Right atrium auricular region (tissue), 2 donors: ENCODE data around the gene GZMM. TPM values are rescaled to one million over a fixed set of nuclear protein-coding genes. Genes with fewer than 3 reads are reported as not detected.
A peak's percentile ranks its signal among the peaks of the same experiment; 100 is the strongest.

Source experiments
- DNase-seq: peaks from one replicate; pipeline ENCODE4 v3.0.0-alpha.2; 2019; ENCODE audit warnings: low spot score
- H3K27ac ChIP-seq, 2 donors: fragments of 200-600 bp; sonication (generic); 1 replicate in 1 of 2; 2 replicates in 1 of 2; pipeline ENCODE4 v1.5.1; 2016 to 2019
- H3K27me3 ChIP-seq, 2 donors: fragments of 200-600 bp; sonication (generic); one replicate each; pipeline versions ENCODE4 v1.5.1 to v1.6.0; 2017 to 2019
- H3K36me3 ChIP-seq: fragments of 200-600 bp; sonication (generic); one replicate; pipeline ENCODE4 v1.5.1; 2016
- H3K4me1 ChIP-seq, 2 donors: fragments of 200-600 bp; sonication (generic); one replicate each; pipeline versions ENCODE4 v1.5.1 to v1.6.0; 2017 to 2019
- H3K4me3 ChIP-seq, 2 donors: fragments of 200-600 bp; sonication (generic); 1 replicate in 1 of 2; 2 replicates in 1 of 2; pipeline ENCODE4 v1.5.1; 2017 to 2019; ENCODE audit warnings: mild to moderate bottlenecking in 1 of 2, moderate library complexity in 1 of 2
- H3K9me3 ChIP-seq, 2 donors: fragments of 200-600 bp; sonication (generic); one replicate each; pipeline ENCODE4 v1.5.1; 2019
- CTCF ChIP-seq, 2 donors: fragments of 200-600 bp; sonication (generic); IDR thresholded peaks; one replicate each; pipeline ENCODE4 v1.5.1; 2019; ENCODE audit warnings: antibody characterized with exemption in 2 of 2
- total RNA-seq, 2 donors: library from RNA; depleted of rRNA; stranded (reverse); fragments of >200 nt; gene quantifications; one replicate each; pipeline ENCODE4 v1.1.0, GENCODE V29; 2016

Gene GZMM
- total RNA-seq, 2 donors from 2014 or later, result 0.79 TPM; not detected in 1

- H3K27ac ChIP-seq, result no peak overlapping the region
- DNase-seq, result no peak
- peaks cover 0 to 23% of the 10 kb centered on the region in 2 donors for H3K4me1 ChIP-seq
- H3K36me3 ChIP-seq, result no peaks in the 10 kb centered on the region
- no peak for TF ChIP-seq CTCF (IDR thresholded peaks at IDR 0.05)
- H3K4me3 ChIP-seq, result peak overlapping the region; percentile 6 to 40
- H3K9me3 ChIP-seq, result no peaks in the 10 kb centered on the region
- H3K27me3 ChIP-seq, result peaks cover 0 to 26% of the 10 kb centered on the region in 2 donors
Observed at GRCh38 chr19:590750-591098, 46.9 kb downstream of the GZMM start.

- TF ChIP-seq CTCF (IDR thresholded peaks at IDR 0.05), result no peak
- Histone ChIP-seq H3K9me3 (no peaks in the 10 kb centered on the region), H3K27me3 (peaks cover 0 to 26% of the 10 kb centered on the region in 2 donors), H3K4me3 (peak overlapping the region in 1 of 2 donors; percentile 40), H3K4me1 (peaks cover 0 to 23% of the 10 kb centered on the region in 2 donors), H3K27ac (no peak overlapping the region), H3K36me3 (no peaks in the 10 kb centered on the region)
- no peak for DNase-seq
Observed at GRCh38 chr19:591099-591958, 47.5 kb downstream of the GZMM start.

GRCh38 chr19:592101-592500 lies 48.2 kb downstream of the GZMM start:
- Histone ChIP-seq H3K27me3 (peaks cover 0 to 26% of the 10 kb centered on the region in 2 donors), H3K27ac (no peak overlapping the region), H3K4me3 (no peak overlapping the region), H3K9me3 (no peaks in the 10 kb centered on the region), H3K36me3 (no peaks in the 10 kb centered on the region), H3K4me1 (peaks cover 0 to 23% of the 10 kb centered on the region in 2 donors)
- no peak for DNase-seq
- no peak for TF ChIP-seq CTCF (IDR thresholded peaks at IDR 0.05)

- no peak for TF ChIP-seq CTCF (IDR thresholded peaks at IDR 0.05)
- no peaks in the 10 kb centered on the region for H3K9me3 ChIP-seq
- no peaks in the 10 kb centered on the region for H3K36me3 ChIP-seq
- H3K27me3 ChIP-seq, result peaks cover 0 to 26% of the 10 kb centered on the region in 2 donors
- no peak overlapping the region for H3K27ac ChIP-seq
- H3K4me1 ChIP-seq, result peaks cover 0 to 21% of the 10 kb centered on the region in 2 donors
- H3K4me3 ChIP-seq, result no peak overlapping the region
- no peak for DNase-seq
Observed at GRCh38 chr19:593055-593454, 49.2 kb downstream of the GZMM start.

- no peaks in the 10 kb centered on the region for H3K36me3 ChIP-seq
- DNase-seq, result no peak
- no peak for TF ChIP-seq CTCF (IDR thresholded peaks at IDR 0.05)
- no peaks in the 10 kb centered on the region for H3K9me3 ChIP-seq
- H3K27me3 ChIP-seq, result peaks cover 0 to 24% of the 10 kb centered on the region in 2 donors
- no peak overlapping the region for H3K4me3 ChIP-seq
- no peak overlapping the region for H3K27ac ChIP-seq
- H3K4me1 ChIP-seq, result peaks cover 0 to 17% of the 10 kb centered on the region in 2 donors
Observed at GRCh38 chr19:593505-593904, 49.7 kb downstream of the GZMM start.
